ENCODE results near the gene SMG7.

Gene SMG7

GRCh38 chr1:183569141-183569540 lies 96.8 kb downstream of the SMG7 start:
- no peaks in the 10 kb centered on the region for H3K36me3 ChIP-seq
- H3K4me2 ChIP-seq, result no peak overlapping the region
- no peak overlapping the region for H3K4me3 ChIP-seq
- H3K27me3 ChIP-seq, result no peaks in the 10 kb centered on the region
- TF ChIP-seq Cebpa-rat (IDR thresholded peaks at IDR 0.05), result no peak
- H4K20me1 ChIP-seq, result no peaks in the 10 kb centered on the region
- H3K9me3 ChIP-seq, result no peaks in the 10 kb centered on the region
- no peak overlapping the region for H3K27ac ChIP-seq
- H3K9ac ChIP-seq, result no peak overlapping the region
- H3K4me1 ChIP-seq, result peaks cover 34% of the 10 kb centered on the region

DNA sequence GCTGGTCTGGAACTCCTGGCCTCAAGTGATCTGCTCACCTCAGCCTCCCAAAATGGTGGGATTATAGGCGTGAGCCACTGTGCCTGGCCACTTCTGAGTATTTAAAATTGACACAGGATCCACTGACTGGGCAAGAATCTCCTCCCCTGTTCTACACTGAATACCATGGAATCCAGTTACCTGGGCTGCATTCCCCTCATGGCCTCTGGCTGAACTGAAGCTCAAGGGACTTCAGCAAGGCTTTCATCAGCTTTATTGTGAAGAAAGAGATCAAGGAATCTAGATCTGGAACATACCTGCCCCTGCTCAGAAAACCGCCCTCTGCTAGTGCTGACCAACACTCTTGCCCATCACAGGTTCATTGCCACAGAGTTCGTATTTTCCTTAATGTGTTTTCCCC lies 97.5 kb downstream of the SMG7 start:
- Histone ChIP-seq H4K20me1 (no peaks in the 10 kb centered on the region), H3K4me1 (peaks cover 40% of the 10 kb centered on the region), H3K4me2 (no peak overlapping the region), H3K4me3 (no peak overlapping the region), H3K36me3 (no peaks in the 10 kb centered on the region), H3K9me3 (no peaks in the 10 kb centered on the region), H3K27me3 (no peaks in the 10 kb centered on the region), H3K9ac (no peak overlapping the region), H3K27ac (no peak overlapping the region)
- no peak for TF ChIP-seq Cebpa-rat (IDR thresholded peaks at IDR 0.05)

- H3K36me3 ChIP-seq, result no peaks in the 10 kb centered on the region
- H4K20me1 ChIP-seq, result no peaks in the 10 kb centered on the region
- no peak overlapping the region for H3K27ac ChIP-seq
- peaks cover 41% of the 10 kb centered on the region for H3K4me1 ChIP-seq
- TF ChIP-seq Cebpa-rat (IDR thresholded peaks at IDR 0.05), result no peak
- no peaks in the 10 kb centered on the region for H3K9me3 ChIP-seq
- no peak overlapping the region for H3K4me2 ChIP-seq
- H3K27me3 ChIP-seq, result no peaks in the 10 kb centered on the region
- no peak overlapping the region for H3K4me3 ChIP-seq
- no peak overlapping the region for H3K9ac ChIP-seq
Measured at GRCh38 chr1:183570451-183570850, 98.2 kb downstream of the SMG7 start.

DNA sequence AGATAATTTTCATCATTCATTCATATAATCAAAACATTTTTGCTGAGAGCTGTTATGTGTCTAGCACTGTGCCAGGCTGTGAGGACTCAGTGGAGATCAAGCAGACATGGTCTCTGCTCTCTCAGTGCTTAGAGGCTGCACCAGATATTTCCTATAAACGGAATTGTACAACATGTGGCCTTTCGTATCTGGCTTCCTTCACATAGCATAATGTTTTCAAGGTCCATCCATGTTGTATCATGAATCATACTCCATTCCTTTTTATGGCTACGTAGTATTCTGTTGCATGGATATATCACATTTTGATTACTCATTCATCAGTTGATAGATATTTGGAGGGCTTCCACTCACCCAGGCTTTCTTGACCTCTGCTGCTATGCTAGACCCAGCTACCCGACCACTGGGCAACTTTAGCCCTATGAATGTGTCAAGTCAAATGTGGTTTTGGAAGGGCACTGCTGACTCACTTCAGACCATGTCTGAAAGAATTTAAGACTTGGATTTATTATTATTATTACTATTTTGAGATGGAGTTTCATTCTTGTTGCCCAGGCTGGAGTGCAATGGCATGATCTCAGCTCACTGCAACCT lies 99.5 kb downstream of the SMG7 start:
- Histone ChIP-seq H3K4me1 (peaks cover 49% of the 10 kb centered on the region), H3K4me2 (no peak overlapping the region), H4K20me1 (no peaks in the 10 kb centered on the region), H3K27me3 (no peaks in the 10 kb centered on the region), H3K4me3 (no peak overlapping the region), H3K36me3 (no peaks in the 10 kb centered on the region), H3K27ac (no peak overlapping the region), H3K9me3 (no peaks in the 10 kb centered on the region), H3K9ac (no peak overlapping the region)
- no peak for TF ChIP-seq Cebpa-rat (IDR thresholded peaks at IDR 0.05)

- TF ChIP-seq Cebpa-rat (IDR thresholded peaks at IDR 0.05), result no peak
- Histone ChIP-seq H3K27me3 (no peaks in the 10 kb centered on the region), H4K20me1 (no peaks in the 10 kb centered on the region), H3K4me1 (peaks cover 49% of the 10 kb centered on the region), H3K4me3 (no peak overlapping the region), H3K36me3 (no peaks in the 10 kb centered on the region), H3K9me3 (no peaks in the 10 kb centered on the region), H3K4me2 (no peak overlapping the region), H3K9ac (no peak overlapping the region), H3K27ac (no peak overlapping the region)
Measured at GRCh38 chr1:183572721-183573120, 100.4 kb downstream of the SMG7 start.

- peaks cover 68% of the 10 kb centered on the region for H3K4me1 ChIP-seq
- H3K36me3 ChIP-seq, result no peaks in the 10 kb centered on the region
- no peak for TF ChIP-seq Cebpa-rat (IDR thresholded peaks at IDR 0.05)
- no peak overlapping the region for H3K9ac ChIP-seq
- no peaks in the 10 kb centered on the region for H3K27me3 ChIP-seq
- H4K20me1 ChIP-seq, result no peaks in the 10 kb centered on the region
- peak overlapping the region; percentile 93 for H3K27ac ChIP-seq
- no peaks in the 10 kb centered on the region for H3K9me3 ChIP-seq
- peak overlapping the region; percentile 68 for H3K4me2 ChIP-seq
- no peak overlapping the region for H3K4me3 ChIP-seq
Measured at GRCh38 chr1:183575606-183576005, 103.3 kb downstream of the SMG7 start.

DNA sequence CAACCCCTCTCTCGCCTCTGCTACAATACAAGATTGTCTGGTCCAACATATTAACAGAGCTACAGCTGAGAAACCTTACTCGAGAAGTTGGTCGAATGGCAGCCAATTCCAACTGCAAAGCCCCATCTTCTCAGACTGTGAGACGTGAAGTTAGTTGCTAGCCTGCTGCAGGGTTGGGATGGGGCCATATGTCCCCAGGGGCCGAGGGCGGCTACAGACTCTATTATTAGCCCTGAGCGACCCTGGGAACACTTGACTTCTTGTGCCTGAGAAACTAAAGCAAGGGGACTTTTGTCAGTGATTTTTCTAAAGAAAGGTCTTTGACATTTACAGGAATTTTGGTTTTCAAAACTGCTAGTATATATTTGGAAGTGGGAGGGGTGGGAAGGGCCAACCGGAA lies 104.2 kb downstream of the SMG7 start:
- peak overlapping the region; percentile 68 for H3K4me2 ChIP-seq

DNA sequence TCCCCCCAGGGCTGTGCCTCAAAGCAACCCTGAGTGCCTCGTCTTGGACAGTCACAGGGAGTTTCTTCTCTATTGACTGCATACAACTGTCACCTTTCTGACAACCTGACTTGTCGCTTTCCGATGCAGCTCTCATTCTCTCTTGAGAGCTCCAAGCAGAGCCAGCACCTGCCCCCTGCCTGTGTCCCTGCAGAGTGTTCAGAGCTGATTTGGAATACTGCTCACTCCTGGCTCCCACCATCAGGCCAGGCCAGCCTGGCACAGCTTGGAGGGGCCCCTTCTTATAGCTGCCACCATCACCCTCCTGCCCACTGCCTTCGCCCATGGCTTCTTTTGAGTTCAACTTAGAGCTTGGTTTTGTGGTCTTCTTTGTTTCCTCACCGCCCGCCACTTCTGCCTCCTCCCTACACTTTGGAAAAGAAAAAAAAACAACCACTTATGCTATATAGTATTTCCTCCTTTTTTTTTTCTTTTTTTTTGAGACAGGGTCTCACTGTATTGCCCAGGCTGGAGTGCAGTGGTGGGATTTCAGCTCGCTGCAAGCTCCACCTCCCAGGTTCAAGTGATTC lies 105.7 kb downstream of the SMG7 start:
- Histone ChIP-seq H3K4me3 (no peak overlapping the region; the same call in 1 of the 2 replicates), H3K9me3 (no peaks in the 10 kb centered on the region), H3K4me1 (peaks cover 92% of the 10 kb centered on the region), H3K36me3 (no peaks in the 10 kb centered on the region), H4K20me1 (no peaks in the 10 kb centered on the region), H3K27ac (peak overlapping the region; percentile 93), H3K4me2 (peak overlapping the region; percentile 68), H3K27me3 (no peaks in the 10 kb centered on the region), H3K9ac (peak overlapping the region; percentile 17)
- no peak for TF ChIP-seq Cebpa-rat (IDR thresholded peaks at IDR 0.05)

More for the DNA sequence above, 104.2 kb downstream of the SMG7 start:
- no peaks in the 10 kb centered on the region for H3K27me3 ChIP-seq
- TF ChIP-seq Cebpa-rat (IDR thresholded peaks at IDR 0.05), result no peak
- peak overlapping the region; percentile 93 for H3K27ac ChIP-seq
- peaks cover 77% of the 10 kb centered on the region for H3K4me1 ChIP-seq
- no peaks in the 10 kb centered on the region for H4K20me1 ChIP-seq
- H3K9me3 ChIP-seq, result no peaks in the 10 kb centered on the region
- peak overlapping the region; percentile 17; the same call in 1 of the 2 replicates for H3K9ac ChIP-seq
- H3K36me3 ChIP-seq, result no peaks in the 10 kb centered on the region
- peak overlapping the region; percentile 30; the same call in 1 of the 2 replicates for H3K4me3 ChIP-seq

- Histone ChIP-seq H3K9ac (peak overlapping the region; percentile 2; the same call in 1 of the 2 replicates), H3K36me3 (no peaks in the 10 kb centered on the region), H3K27me3 (no peaks in the 10 kb centered on the region), H4K20me1 (no peaks in the 10 kb centered on the region), H3K9me3 (no peaks in the 10 kb centered on the region), H3K4me1 (peaks cover 100% of the 10 kb centered on the region), H3K4me2 (peak overlapping the region; percentile 68), H3K27ac (peak overlapping the region; percentile 93), H3K4me3 (no peak overlapping the region)
- no peak for TF ChIP-seq Cebpa-rat (IDR thresholded peaks at IDR 0.05)
Measured at GRCh38 chr1:183578856-183579255, 106.6 kb downstream of the SMG7 start.

DNA sequence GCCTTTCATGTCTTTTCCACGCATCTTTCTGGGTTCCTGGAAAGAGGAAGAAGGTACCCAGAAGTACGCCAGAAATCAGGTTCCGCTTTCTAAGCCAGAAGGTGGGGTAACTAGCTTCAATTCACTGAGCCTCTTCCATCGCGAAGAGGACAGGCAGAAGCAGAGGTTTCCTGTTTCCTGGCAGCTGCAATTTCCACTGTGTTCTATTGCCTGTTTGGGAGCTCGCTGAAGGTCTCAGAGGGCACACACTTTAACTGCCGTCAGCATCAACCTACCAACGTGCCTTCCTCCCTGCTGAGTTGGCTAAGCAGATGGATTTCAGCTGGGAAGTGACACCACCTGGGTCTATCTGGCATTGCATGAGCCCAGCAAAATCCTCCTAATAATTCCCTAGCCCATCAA lies 108.0 kb downstream of the SMG7 start:
- H3K9me3 ChIP-seq, result no peaks in the 10 kb centered on the region
- no peaks in the 10 kb centered on the region for H4K20me1 ChIP-seq
- H3K27ac ChIP-seq, result peak overlapping the region; percentile 93
- no peaks in the 10 kb centered on the region for H3K27me3 ChIP-seq
- H3K36me3 ChIP-seq, result no peaks in the 10 kb centered on the region
- H3K9ac ChIP-seq, result peak overlapping the region; percentile 69
- H3K4me1 ChIP-seq, result peaks cover 98% of the 10 kb centered on the region
- peak overlapping the region; percentile 29; the same call in 1 of the 2 replicates for H3K4me3 ChIP-seq
- peak overlapping the region; percentile 74 for H3K4me2 ChIP-seq
- peak; percentile 55; the same call in 1 of the 2 replicates for TF ChIP-seq Cebpa-rat (IDR thresholded peaks at IDR 0.05)

Data from BLaER1 (cell line).